HG02885 (cell line): ENCODE measurements around the gene INTS11.

Experiments
- ATAC-seq: cut with Tn5 transposase; IDR thresholded peaks from one replicate; pipeline ENCODE4 v1.9.1; 2021; ENCODE audit warnings: mild to moderate bottlenecking; ENCODE audit not compliant: unreplicated experiment, poor library complexity

INTS11 gene

GRCh38 chr1:1291548-1292441, 32.7 kb downstream of the INTS11 start:
- peak; percentile 40 for ATAC-seq

- ATAC-seq: no peak
These were observed 33.4 kb downstream of the INTS11 start for GRCh38 chr1:1291023-1291528.

GRCh38 chr1:1290238-1290731, 34.2 kb downstream of the INTS11 start:
- ATAC-seq: no peak

- ATAC-seq: no peak
These were observed 37.0 kb downstream of the INTS11 start for GRCh38 chr1:1287288-1288110.

GRCh38 chr1:1286313-1287261, 37.9 kb downstream of the INTS11 start:
- ATAC-seq: no peak

- no peak for ATAC-seq
These were observed 38.7 kb downstream of the INTS11 start for GRCh38 chr1:1285611-1286311.

- ATAC-seq: no peak
These were observed 39.3 kb downstream of the INTS11 start for GRCh38 chr1:1285102-1285571.

GRCh38 chr1:1284221-1285101, 40.0 kb downstream of the INTS11 start:
- ATAC-seq: no peak

GRCh38 chr1:1283821-1284220, 40.6 kb downstream of the INTS11 start:
- ATAC-seq: no peak

- ATAC-seq: no peak
These were observed 41.5 kb downstream of the INTS11 start for GRCh38 chr1:1282998-1283397.

- no peak for ATAC-seq
These were observed 42.7 kb downstream of the INTS11 start for GRCh38 chr1:1281533-1282321.

GRCh38 chr1:1280782-1281481, 43.5 kb downstream of the INTS11 start:
- ATAC-seq: no peak

GRCh38 chr1:1279028-1279427, 45.4 kb downstream of the INTS11 start:
- no peak for ATAC-seq

GRCh38 chr1:1278620-1279019, 45.8 kb downstream of the INTS11 start:
- ATAC-seq: no peak

- ATAC-seq: no peak
These were observed 48.6 kb downstream of the INTS11 start for GRCh38 chr1:1275836-1276235.

GRCh38 chr1:1274931-1275431, 49.5 kb downstream of the INTS11 start:
- no peak for ATAC-seq
